Hepatic stellate cell (primary cell): ENCODE measurements around the gene ERC2.

ENCODE experiments used
- DNase-seq: peaks from one replicate; pipeline ENCODE4 v3.0.0; 2011; ENCODE audit warnings: low spot score

The ERC2 gene

DNA sequence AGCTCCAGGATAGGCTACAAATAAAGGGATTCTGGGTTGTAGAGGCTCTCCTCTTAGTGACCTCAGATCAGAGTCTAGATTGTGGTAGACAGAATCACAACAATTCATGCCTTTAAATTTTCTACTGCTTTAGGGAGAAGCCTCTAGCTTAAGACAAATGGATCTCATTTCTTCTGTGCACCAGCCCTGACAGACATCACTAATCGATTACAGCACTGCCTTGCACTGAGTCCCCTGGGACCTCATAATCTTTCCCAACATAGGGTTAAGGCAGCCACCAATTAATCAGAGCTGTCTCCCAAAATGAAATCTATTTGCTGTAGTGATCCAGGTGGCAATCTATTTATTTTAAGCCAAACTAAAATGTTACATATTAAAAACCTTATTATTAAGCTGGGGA lies 544.6 kb downstream of the ERC2 start:
- no peak for DNase-seq

GRCh38 chr3:55923207-55923606 lies 545.1 kb downstream of the ERC2 start:
- DNase-seq, result no peak

GRCh38 chr3:55912880-55913279 lies 555.4 kb downstream of the ERC2 start:
- DNase-seq, result no peak

DNA sequence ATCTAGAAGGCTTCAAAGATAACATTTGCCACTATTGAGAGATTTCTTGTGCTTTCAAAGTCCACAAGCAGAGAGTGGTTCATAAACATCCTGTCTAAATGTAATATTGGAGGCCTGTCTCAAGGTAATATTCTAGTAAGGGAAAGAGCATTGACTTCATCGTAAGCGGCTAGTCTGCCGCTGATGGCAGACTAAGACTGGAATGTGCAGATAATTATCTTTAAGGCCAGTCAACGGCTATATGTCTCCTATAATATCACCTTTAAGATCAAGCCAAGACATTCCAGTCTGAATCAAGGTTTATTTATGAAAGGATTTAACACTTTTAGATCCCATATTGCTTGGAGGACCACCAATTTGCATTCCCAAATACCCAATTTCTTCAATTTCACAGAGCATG lies 557.0 kb downstream of the ERC2 start:
- no peak for DNase-seq

- DNase-seq, result no peak
Measured at GRCh38 chr3:55910543-55910942, 557.7 kb downstream of the ERC2 start.

GRCh38 chr3:55909373-55909772 lies 558.9 kb downstream of the ERC2 start:
- DNase-seq, result no peak

DNA sequence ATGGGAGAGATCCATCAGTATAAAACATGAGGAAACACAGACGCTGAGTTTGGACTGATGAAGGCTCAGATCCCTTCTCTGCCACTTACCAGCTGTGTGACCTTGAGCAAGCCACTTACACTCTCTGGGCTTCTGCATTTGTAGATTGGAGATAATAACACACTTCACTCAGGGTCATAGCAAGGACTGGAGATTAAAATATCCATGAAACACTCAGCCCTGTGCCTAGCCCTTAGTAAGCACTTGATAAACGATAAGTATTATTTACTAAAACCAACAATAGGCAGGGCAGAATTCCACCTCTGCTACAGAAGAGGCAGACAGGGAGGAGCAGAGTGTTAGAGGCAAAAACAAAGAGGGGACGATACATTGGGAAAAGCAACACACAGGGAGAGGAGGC lies 560.7 kb downstream of the ERC2 start:
- DNase-seq, result no peak

DNA sequence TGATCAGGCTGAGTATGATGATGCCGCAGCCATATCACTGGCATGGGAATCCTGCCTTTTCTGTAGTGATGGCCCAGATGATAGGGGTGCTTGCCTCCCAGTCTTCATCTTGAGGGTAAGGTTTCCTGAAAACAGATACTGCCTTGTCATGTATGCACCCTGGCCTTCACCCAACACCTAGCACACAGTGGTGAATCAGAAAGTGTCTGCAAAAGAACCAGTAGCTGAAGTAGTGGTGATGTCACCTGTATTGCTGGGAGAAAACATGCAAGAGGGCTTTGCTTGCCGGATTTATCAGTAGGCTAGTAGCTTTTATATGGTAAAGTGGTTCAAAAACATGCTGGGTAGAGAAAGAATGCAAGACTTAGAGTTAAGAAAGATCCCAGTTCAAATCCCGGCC lies 561.4 kb downstream of the ERC2 start:
- DNase-seq, result no peak

- no peak for DNase-seq
Measured at GRCh38 chr3:55904716-55905115, 563.6 kb downstream of the ERC2 start.

DNA sequence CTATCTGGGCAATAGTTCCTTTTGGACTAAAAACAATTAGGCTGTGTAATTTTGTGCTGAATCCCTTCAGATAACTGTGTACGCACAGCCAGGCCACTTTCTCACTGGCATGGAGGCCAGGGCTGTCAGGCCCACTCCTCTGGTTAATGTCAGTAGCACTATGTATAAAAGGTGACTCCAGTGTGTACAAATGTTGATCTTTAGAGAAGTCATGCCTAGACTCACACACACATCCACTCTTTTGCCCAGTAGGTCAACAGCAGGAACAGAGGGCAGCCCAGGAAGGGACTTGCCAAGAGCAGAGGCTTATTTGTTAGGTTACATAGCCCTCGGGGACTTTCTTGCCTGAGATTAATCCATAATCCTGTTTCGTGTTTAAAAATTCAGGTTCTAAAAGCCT lies 564.6 kb downstream of the ERC2 start:
- DNase-seq, result no peak

- DNase-seq, result no peak
Measured at GRCh38 chr3:55902221-55902900, 565.9 kb downstream of the ERC2 start.

DNA sequence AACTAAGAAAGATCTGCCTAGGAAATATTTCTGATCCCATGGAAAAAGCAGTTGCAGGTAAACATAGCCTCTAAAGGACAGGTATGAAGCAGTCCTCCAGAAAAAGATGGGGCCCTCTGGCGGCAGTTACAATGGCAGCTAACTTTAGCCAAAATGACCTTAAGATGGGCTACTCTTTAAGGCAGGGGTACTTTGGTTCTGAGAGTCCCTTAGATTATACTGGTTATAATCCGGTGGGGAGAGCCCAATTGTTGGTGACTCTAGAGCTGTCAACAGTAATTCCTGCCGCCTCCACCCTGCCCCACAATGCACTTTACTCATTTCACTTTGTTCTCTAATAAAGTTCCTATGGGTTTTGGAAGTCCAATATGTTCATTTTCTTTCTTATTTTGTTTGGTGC lies 568.4 kb downstream of the ERC2 start:
- no peak for DNase-seq

- no peak for DNase-seq
Measured at GRCh38 chr3:55897573-55898224, 570.6 kb downstream of the ERC2 start.

GRCh38 chr3:55895897-55896566 lies 572.2 kb downstream of the ERC2 start:
- no peak for DNase-seq

GRCh38 chr3:55894605-55895004 lies 573.7 kb downstream of the ERC2 start:
- no peak for DNase-seq

DNA sequence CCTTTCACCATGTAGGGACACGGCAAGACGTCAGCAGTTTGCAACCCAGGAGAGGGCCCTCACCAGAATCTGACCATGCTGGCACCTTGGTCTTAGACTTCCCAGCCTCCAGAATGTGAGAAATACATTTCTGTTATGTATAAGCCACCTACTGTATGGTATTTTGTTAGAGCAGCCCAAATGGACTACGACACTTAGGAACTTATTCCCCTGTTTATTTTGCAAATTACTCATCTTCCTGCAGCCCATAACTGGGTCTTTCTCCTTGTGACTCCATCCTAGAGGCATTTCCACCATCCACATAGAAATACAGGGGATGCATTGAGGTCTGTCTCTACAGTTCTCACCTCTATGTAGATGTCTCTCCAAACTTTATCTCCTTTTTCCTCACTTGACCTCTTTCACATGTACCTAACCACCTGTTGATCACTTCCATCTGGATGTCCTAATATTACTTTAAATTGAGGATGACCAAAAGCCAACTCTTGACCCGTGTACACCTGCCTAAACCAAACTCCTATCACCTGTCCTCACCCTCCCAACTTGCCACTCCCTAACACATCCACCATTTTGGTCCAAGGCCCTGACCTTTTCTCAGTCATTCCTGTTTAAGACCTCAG lies 575.1 kb downstream of the ERC2 start:
- DNase-seq, result peak; percentile 21

GRCh38 chr3:55891106-55891505 lies 577.2 kb downstream of the ERC2 start:
- no peak for DNase-seq

DNA sequence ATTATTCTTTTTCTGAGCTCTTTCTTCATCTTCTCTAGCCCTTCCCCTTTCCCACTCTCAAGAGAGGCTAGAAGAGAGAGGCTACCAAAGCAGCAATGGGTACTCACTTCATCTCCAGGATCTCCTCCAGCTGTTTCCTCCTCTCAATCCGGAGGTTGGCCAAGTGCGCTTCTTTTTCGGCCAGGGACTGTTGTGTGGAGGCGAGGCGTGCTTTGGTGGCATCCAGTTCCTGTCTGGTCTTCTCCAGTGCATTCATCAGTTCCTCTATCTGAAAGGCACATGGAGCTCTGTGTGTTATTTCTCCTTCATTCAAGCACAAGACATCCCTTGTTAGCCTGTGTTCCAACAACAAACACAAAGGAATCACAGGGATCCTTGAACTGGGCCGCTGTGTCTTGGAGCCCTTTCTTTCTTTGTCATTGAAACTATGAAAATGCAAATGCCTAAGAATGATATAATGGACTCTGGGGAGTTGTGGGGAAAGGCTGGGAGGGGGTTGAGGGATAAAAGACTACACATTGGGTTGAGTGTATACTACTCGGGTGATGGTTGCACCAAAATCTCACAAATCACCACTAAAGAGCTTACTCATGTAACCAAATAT lies 579.9 kb downstream of the ERC2 start:
- no peak for DNase-seq

DNA sequence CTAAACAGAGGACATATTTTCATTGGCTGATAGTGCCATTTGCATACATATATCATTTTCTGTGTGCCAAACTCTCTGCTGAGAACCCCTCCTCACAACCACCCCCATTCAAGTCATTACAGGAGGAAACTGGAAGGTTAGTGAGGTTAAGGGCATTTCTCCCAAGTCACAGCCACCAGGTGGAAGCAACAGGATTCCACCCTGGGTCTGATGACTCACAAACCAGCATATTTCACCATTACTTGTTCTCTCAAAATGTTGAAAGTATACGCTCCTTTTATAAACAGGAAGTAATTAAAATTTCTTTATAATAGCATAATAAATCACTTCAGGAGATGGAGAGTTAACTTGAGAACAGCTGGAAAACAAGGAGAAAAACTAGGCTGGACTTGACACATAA lies 582.5 kb downstream of the ERC2 start:
- no peak for DNase-seq

DNA sequence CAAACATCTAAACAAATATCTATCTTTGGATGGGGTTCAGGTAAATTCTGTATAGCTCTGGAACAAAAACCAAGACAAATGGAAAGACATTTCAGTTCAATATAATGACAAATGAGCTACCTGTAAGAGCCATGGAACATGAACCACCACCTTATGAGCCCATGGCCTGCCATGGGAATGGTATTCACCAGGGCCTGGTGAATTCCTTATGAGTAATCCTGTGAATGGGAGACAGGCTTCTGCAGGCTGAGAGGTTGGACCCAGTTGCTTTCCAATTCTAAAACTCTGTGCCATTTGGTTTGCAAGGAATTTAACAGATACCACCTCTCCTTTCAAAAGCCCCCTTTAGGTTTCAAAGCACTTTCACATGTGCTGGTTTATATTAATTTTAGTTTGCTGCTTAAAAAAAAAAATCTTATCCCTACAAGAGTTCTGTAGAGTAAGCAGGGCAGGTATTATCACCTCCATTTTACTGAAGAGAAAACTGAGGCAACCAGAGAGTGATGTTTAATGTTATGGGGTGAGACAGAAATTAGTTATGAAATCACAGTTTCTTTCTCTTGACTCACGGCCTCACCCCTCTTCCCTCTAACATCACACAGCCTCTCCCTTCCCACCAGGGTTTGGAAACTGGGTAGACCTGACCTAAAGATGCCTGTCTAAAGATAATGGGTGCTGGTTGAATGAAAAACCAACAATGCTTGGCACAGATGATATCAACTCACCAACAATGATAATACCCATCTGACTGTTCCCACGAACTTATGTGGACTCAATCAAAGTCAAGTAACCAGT lies 583.6 kb downstream of the ERC2 start:
- DNase-seq, result no peak

DNA sequence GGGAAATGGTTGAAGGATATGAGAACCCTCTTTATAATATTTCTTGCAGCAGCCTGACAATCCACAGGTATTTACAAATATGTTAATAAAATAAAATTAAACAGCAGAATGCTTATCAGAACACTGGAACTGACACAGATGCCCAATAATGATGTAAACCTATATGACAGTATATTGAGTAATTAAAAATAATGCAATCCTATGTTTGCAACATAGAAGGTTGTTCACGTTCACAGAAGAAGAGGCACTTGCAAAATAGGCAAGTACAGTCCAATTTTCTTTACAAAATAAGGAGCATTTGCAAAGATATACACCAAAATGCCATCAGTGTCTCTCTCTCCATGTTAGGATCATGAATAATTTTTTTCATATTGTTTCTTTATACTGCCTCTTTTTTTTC lies 584.2 kb downstream of the ERC2 start:
- no peak for DNase-seq

- no peak for DNase-seq
Measured at GRCh38 chr3:55882006-55882405, 586.3 kb downstream of the ERC2 start.
